Endometrial microvascular endothelial cells (primary cell): ENCODE measurements around the gene CXCL16. TPM values are rescaled to one million over a fixed set of nuclear protein-coding genes. Genes with fewer than 3 reads are reported as not detected.

Experiments used
- in situ Hi-C: cut with HindIII; loops from 2 replicates; pipeline ENCODE4 v1.10.0; 2017; ENCODE audit warnings: low sequenced_read_pairs, low pct_unique_long_range_greater_than_20kb; ENCODE audit errors: inconsistent ontology term
- total RNA-seq: library from RNA; depleted of rRNA; stranded (reverse); fragments of >200 nt; gene quantifications from one replicate; pipeline ENCODE4 v1.2.3, GENCODE V29; 2015; ENCODE audit errors: inconsistent ontology term

CXCL16 gene
- 1.1 TPM for total RNA-seq

- in situ Hi-C loops = no loop called here
Observed at GRCh38 chr17:4739122-4740024, at the start of gene CXCL16, which contains the start of gene ZMYND15. Gene CXCL16, minus strand, starts transcription at chr17:4739928. Its CDS starts 589 bp downstream, at chr17:4739339. Gene ZMYND15, plus strand, starts transcription at chr17:4739833. Its CDS starts 716 bp downstream, at chr17:4740549.

GRCh38 chr17:4788807-4789700 is 49.3 kb upstream of the CXCL16 start, which contains the start of gene GLTPD2:
Gene GLTPD2, plus strand, starts transcription at chr17:4788964. Its CDS starts 48 bp downstream, at chr17:4789012.
- in situ Hi-C loops = no loop called here

GRCh38 chr17:4788159-4788806 is 48.6 kb upstream of the CXCL16 start:
- in situ Hi-C loops = no loop called here

GRCh38 chr17:4786516-4786915 is 46.8 kb upstream of the CXCL16 start:
- in situ Hi-C loops = no loop called here

- in situ Hi-C loops = no loop called here
Observed at GRCh38 chr17:4786106-4786511, 46.4 kb upstream of the CXCL16 start, which contains the start of gene VMO1. Gene VMO1, minus strand, starts transcription at chr17:4786364. Its CDS starts 12 bp downstream, at chr17:4786352.

- in situ Hi-C loops = no loop called here
Observed at GRCh38 chr17:4785311-4786105, 45.8 kb upstream of the CXCL16 start.

GRCh38 chr17:4782652-4783051 is 42.9 kb upstream of the CXCL16 start:
- in situ Hi-C loops = no loop called here

- in situ Hi-C loops = no loop called here
Observed at GRCh38 chr17:4780325-4780955, 40.7 kb upstream of the CXCL16 start.

GRCh38 chr17:4777969-4778760 is 38.4 kb upstream of the CXCL16 start:
- in situ Hi-C loops = no loop called here

GRCh38 chr17:4772235-4772613 is 32.5 kb upstream of the CXCL16 start:
- in situ Hi-C loops = no loop called here

GRCh38 chr17:4771519-4772234 is 31.9 kb upstream of the CXCL16 start, which contains the start of gene TM4SF5:
Gene TM4SF5, plus strand, starts transcription at chr17:4771886. Its CDS starts 37 bp downstream, at chr17:4771923.
- in situ Hi-C loops = no loop called here

GRCh38 chr17:4769628-4770027 is 29.9 kb upstream of the CXCL16 start:
- in situ Hi-C loops = no loop called here

GRCh38 chr17:4768298-4768697 is 28.6 kb upstream of the CXCL16 start:
- in situ Hi-C loops = no loop called here

- in situ Hi-C loops = no loop called here
Observed at GRCh38 chr17:4766723-4767122, 27.0 kb upstream of the CXCL16 start.

- in situ Hi-C loops = no loop called here
Observed at GRCh38 chr17:4766201-4766600, 26.5 kb upstream of the CXCL16 start.

GRCh38 chr17:4764595-4764994 is 24.9 kb upstream of the CXCL16 start:
- in situ Hi-C loops = no loop called here
